ENCODE measurements around the gene GOLGA8O. TPM values are rescaled to one million over a fixed set of nuclear protein-coding genes. Genes with fewer than 3 reads are reported as not detected.
"Not testable (repeated sequence)": the region's sequence is repeated elsewhere in the genome, so short reads cannot be mapped to it uniquely, and the experiment has no call there.

The GOLGA8O gene, protein sequence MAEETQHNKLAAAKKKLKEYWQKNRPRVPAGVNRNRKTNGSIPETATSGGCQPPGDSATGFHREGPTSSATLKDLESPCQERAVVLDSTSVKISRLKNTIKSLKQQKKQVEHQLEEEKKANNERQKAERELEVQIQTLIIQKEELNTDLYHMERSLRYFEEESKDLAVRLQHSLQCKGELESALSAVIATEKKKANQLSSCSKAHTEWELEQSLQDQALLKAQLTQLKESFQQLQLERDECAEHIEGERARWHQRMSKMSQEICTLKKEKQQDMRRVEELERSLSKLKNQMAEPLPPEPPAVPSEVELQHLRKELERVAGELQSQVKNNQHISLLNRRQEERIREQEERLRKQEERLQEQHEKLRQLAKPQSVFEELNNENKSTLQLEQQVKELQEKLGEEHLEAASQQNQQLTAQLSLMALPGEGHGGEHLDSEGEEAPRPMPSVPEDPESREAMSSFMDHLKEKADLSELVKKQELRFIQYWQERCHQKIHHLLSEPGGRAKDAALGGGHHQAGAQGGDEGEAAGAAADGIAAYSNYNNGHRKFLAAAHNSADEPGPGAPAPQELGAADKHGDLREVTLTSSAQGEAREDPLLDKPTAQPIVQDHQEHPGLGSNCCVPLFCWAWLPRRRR
- total RNA-seq (1 to 10 TPM in 1 of 4 donors, not detected in 3; 1.4 TPM), polyA plus RNA-seq (under 1 TPM in 1 of 3 donors, not detected in 2; 0.36 TPM)

DNA sequence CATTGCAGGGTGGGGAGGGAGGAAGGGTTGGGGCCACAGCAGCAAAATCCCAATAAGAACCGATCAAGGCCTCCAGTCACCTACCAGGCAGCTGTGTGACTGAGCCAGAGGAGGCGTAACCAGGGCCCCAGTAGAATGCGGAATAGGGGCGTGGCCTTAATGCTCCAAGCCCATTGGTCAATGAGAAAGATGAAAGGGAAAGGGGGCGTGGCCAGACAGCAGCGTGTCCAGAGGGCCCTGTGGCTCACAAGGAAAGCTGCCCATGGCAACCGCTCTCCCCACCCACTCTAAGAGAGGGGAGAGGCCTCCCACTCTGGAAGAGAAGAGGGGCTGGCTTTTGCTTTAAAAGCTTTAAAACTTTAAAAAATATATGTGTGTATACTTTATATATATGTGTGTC, at the start of gene GOLGA8O:
GOLGA8O (minus strand) TSS at position 101 of the 400 bp plus-strand sequence; CDS start at position 3, 98 bp downstream.
- H3K4me3 ChIP-seq; H3K27me3 ChIP-seq; H3K9me3 ChIP-seq; DNase-seq; H3K36me3 ChIP-seq; intact Hi-C loops (cut with DNase I); H3K27ac ChIP-seq; H3K4me1 ChIP-seq: not testable (repeated sequence)
- WGBS, 2 donors: no CpG with 5 or more reads among the region's 7 CpGs

GRCh38 chr15:32504152-32504811, 48.8 kb upstream of the GOLGA8O start:
- H3K4me3 ChIP-seq; H3K27ac ChIP-seq; H3K9me3 ChIP-seq; intact Hi-C loops (cut with DNase I); H3K27me3 ChIP-seq; DNase-seq; H3K36me3 ChIP-seq; H3K4me1 ChIP-seq: not testable (repeated sequence)
- WGBS, 2 donors: no CpG with 5 or more reads among the region's 8 CpGs

GRCh38 chr15:32502946-32503345, 47.5 kb upstream of the GOLGA8O start:
- H3K4me1 ChIP-seq; H3K27ac ChIP-seq; H3K36me3 ChIP-seq; H3K27me3 ChIP-seq; H3K9me3 ChIP-seq; intact Hi-C loops (cut with DNase I); H3K4me3 ChIP-seq: not testable (repeated sequence)
- WGBS, 2 donors: 22 to 60% methylated on average over 1 of the region's 1 CpG
- peak; percentile 9 for DNase-seq

- DNase-seq; H3K4me3 ChIP-seq; H3K27ac ChIP-seq; intact Hi-C loops (cut with DNase I); H3K9me3 ChIP-seq; H3K27me3 ChIP-seq; H3K36me3 ChIP-seq; H3K4me1 ChIP-seq: not testable (repeated sequence)
- no CpG with 5 or more reads among the region's 4 CpGs for WGBS, 2 donors
Observed at GRCh38 chr15:32492768-32493167, 37.3 kb upstream of the GOLGA8O start.

DNA sequence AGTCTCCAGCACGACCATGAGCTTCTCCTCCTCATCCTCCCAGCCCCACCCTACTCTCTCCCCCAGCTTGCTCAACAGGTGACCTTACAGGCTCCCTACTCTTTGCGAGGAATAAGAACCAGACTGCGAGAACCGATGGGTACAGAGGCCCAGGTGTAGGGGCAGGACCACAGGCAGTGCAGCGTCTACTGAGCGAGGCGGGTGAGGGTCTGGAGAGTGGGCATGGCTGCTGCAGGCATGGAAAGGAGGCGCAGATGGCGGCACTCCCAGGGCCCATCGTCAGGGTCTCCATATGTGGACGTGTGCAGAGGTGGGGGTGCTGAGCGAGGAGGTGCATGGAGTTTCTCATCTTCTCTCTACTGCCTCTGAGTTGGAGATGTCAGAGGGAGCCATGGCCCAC, 31.0 kb upstream of the GOLGA8O start:
- H3K9me3 ChIP-seq; H3K27ac ChIP-seq; H3K4me1 ChIP-seq; H3K4me3 ChIP-seq; intact Hi-C loops (cut with DNase I); DNase-seq; H3K27me3 ChIP-seq; H3K36me3 ChIP-seq: not testable (repeated sequence)
- 96 to 97% methylated on average over 10 of the region's 12 CpGs for WGBS, 2 donors

GRCh38 chr15:32483377-32483776, 27.9 kb upstream of the GOLGA8O start:
- H3K36me3 ChIP-seq; DNase-seq; H3K27me3 ChIP-seq; H3K9me3 ChIP-seq; intact Hi-C loops (cut with DNase I); H3K4me1 ChIP-seq; H3K4me3 ChIP-seq; H3K27ac ChIP-seq: not testable (repeated sequence)
- whole genome bisulfite sequencing, 2 donors: 49 to 66% methylated on average over 4 of the region's 6 CpGs

DNA sequence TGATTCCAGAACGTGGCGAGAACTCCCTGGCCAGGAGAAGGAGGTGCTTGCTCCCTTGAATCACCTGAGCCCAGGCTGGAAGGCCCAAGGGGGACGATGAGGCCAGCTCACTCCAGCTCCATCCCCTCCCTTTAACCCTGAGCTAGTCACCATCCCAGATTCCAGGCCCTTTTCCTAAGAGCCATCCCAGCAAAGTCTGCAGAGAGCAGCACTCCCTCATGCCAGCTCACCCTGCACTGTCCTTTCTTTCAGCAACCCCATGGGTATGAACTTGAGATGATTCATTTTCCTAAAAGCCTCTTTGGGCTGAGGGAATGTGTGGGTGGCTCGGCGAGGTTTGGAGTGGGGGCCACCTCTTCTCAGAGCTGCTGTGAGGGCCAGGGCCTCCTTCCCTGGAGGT, 26.2 kb upstream of the GOLGA8O start:
- H3K9me3 ChIP-seq; intact Hi-C loops (cut with DNase I); H3K27ac ChIP-seq; H3K4me1 ChIP-seq; H3K4me3 ChIP-seq; DNase-seq; H3K36me3 ChIP-seq; H3K27me3 ChIP-seq: not testable (repeated sequence)
- WGBS, 2 donors: no CpG with 5 or more reads among the region's 5 CpGs

DNA sequence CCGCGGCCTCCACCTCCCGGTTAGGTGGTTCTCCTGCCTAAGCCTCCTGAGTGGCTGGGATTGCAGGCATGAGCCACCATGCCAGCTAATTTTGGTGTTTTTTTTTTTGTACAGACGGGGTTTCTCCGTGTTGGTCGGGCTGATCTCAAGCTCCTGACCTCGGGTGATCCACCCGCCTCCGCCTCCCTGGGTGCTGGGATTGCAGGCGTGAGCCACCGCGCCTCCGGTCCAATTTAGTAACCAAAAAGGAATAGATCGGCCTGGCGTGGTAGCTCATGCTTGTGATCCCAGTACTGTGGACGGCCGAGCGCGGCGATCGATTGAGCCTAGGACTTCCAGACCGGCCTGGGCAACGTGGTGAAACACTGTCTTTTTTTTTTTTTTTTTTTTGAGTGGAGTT, 12.6 kb upstream of the GOLGA8O start:
- H3K4me1 ChIP-seq; intact Hi-C loops (cut with DNase I); H3K36me3 ChIP-seq; DNase-seq; H3K9me3 ChIP-seq; H3K4me3 ChIP-seq; H3K27ac ChIP-seq; H3K27me3 ChIP-seq: not testable (repeated sequence)
- 97 to 99% methylated on average over 17 to 20 of the region's 23 CpGs for WGBS, 2 donors

DNA sequence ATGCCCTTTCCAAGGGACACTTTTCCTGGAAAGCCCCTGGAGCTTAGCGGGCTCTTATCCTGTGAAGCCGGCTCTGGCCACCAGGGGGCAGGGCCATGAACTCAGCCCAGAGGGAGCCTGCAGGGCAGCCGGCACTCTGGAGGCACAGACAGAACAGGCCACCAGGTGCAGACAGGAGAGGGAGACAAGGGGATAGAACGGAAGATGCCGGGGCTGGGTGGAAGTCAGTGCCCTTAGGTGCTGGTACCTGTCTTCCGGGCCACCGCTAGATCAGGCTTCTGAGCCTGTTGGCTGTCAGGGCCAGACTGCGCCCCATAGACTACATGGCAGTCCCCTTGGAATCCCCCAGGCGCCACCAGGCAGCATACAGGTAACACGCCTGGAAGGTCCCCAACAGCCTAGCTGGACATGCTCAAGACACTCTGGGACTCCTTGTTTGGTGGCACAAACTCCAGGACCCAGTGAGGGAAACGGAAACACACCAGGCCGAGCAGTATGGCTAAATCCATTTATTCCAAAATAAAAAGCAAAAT, 14.9 kb downstream of the GOLGA8O start:
- DNase-seq; H3K27me3 ChIP-seq; intact Hi-C loops (cut with DNase I); H3K36me3 ChIP-seq; H3K27ac ChIP-seq; H3K4me1 ChIP-seq; H3K4me3 ChIP-seq; H3K9me3 ChIP-seq: not testable (repeated sequence)
- WGBS, 2 donors: 24% methylated on average over 5 of the region's 12 CpGs; no CpG with 5 or more reads in 1 of the 2 donors

GRCh38 chr15:32434102-32434963, 21.1 kb downstream of the GOLGA8O start:
- H3K27me3 ChIP-seq; H3K36me3 ChIP-seq; H3K4me1 ChIP-seq; H3K9me3 ChIP-seq; H3K27ac ChIP-seq; H3K4me3 ChIP-seq; DNase-seq; intact Hi-C loops (cut with DNase I): not testable (repeated sequence)
- no CpG with 5 or more reads among the region's 73 CpGs for WGBS, 2 donors

DNA sequence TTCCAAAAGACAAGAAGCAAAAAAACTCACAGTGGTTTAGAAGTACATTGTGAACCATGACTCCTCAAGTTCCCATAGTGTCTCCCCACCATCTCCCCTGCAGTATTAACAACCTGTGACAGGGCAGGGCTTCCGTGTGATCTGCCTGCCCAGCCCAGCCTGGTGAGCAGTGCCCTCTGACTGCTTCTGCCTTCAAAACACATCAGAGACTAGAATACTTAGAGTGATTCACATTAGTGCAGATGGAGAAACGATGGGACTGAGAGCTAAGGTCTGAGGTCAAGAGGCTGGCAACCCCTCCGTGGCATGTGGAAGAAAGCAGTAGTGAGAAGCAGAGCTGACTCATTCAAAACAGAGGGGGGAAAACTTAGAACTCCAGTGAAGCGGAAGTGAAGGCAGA, 27.8 kb downstream of the GOLGA8O start:
- H3K36me3 ChIP-seq; H3K4me1 ChIP-seq; H3K4me3 ChIP-seq; H3K9me3 ChIP-seq; DNase-seq; intact Hi-C loops (cut with DNase I); H3K27ac ChIP-seq; H3K27me3 ChIP-seq: not testable (repeated sequence)
- WGBS, 2 donors: 45 to 62% methylated on average over 1 of the region's 4 CpGs

DNA sequence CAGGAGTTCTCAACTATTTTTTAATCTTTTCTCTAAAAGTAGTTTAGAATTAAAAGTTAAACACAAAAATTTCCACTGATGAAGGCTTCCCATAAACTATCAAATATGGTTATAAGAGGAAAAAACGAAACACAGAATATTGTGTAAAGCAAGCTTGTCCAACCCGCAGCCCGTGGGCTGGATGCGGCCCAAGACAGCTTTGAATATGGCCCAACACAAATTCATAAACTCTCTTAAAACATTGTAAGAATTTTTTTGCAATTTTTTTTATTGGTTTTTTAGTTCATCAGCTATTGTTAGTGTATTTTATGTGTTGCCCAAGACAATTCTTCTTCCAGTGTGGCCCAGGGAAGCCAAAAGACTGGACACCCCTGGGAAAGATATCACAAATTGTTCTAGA, 28.9 kb downstream of the GOLGA8O start:
- peak; percentile 77 for DNase-seq
- H3K27me3 ChIP-seq; intact Hi-C loops (cut with DNase I); H3K4me1 ChIP-seq; H3K36me3 ChIP-seq; H3K27ac ChIP-seq; H3K4me3 ChIP-seq; H3K9me3 ChIP-seq: not testable (repeated sequence)
- WGBS, 2 donors: 89 to 95% methylated on average over 4 of the region's 4 CpGs
